Daoy (cell line): ENCODE data around the gene RNLS. TPM values are rescaled to one million over a fixed set of nuclear protein-coding genes. Genes with fewer than 3 reads are reported as not detected.
A peak's percentile ranks its signal among the peaks of the same experiment; 100 is the strongest.

Source experiments
- DNase-seq: peaks from one replicate; pipeline ENCODE4 v3.0.0-alpha.2; 2015; ENCODE audit warnings: low read depth
- total RNA-seq: library from RNA; depleted of rRNA; stranded (reverse); fragments of >200 nt; shearing (Covaris generic); gene quantifications from 2 replicates; pipeline ENCODE4 v1.2.3, GENCODE V29; 2014; rRNA removed

The RNLS gene
- total RNA-seq, 1 experiment from 2014 or later: 13.9 TPM

DNA sequence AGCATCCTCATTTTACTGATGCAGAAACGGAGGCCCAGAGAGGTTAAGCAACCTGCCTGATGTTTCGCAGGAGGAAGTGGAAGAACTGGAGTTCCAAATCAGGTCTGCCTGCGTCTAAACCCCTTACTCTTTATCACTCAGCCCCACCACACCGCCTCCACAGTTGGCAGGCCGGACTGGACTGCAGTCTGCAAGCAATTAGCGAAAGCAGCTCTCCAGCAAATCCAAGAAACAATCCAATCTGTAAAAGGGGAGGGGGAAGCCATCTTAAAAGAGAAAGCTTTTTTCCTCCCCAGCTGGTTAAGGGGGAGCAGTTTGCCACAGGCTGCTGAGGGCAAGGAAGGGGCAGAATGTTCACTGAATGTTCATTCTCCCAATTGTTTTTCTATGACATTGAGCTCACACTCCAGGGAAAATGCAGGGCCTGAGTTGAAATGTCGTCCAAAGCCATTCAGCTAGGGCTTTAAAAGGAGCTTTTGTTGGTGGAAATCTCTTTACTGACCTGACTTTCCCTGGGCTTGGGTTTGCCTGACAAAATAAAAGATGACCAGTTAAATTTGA is 350.1 kb downstream of the RNLS start:
- no peak for DNase-seq

DNA sequence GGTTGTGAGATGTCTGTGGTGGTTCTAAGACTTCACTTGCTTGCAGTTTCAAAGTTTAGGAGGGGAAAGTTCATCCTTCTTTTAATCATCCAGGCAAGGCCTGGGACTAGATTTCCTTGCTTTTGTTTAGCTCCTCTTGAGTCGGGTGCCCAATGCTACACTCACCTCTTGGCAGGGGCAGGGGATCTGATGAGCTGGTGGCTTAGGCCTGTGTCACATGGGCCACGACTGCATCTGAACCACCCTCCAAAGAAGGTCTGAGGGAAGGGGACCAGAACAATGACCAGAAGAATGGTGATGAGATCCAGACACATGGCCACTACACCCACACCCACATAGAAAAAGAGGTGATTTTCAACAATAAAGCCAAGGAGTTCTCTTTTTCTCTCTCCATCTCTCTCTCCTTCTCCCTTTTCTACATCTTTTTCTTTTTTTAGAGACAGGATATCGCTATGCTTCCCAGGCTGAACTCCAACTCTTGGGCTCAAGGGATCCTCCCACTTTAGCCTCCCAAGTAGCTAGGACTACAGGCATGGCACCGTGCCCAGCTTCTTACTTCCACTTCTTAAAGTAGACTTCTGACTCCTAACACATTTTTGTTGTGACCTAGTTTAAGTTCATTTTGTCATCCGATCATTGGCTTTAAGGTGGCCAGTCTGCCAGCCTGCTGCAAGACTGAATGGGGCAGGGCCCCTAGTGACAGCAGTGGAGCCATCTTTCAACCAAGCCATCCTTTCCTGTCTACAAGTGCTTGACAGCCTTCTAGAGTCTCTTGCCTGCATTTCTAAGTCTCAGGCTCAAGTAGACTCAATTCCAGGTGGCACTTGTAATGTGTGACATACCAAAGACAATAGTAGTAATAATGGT is 350.9 kb downstream of the RNLS start:
- peak; percentile 36 for DNase-seq

DNA sequence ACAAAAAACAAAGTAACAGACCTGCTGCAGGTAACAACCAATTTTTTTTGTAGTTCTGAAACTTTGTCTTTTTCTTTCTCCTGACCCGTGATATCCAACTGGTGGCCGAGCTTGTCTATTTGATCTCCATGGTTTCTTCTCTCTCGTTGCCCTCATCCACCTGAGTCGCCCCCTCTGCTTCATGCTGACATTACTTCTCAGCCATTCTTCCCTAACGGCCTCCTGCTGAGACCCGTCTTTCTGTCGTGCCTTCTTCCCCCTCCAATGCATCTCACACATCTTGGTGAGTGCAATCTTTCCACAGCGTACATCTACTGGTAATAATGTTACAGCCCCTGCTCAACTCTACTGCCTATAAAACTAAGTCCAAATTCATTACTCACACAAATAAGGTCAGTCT is 352.9 kb downstream of the RNLS start:
- DNase-seq: no peak

DNA sequence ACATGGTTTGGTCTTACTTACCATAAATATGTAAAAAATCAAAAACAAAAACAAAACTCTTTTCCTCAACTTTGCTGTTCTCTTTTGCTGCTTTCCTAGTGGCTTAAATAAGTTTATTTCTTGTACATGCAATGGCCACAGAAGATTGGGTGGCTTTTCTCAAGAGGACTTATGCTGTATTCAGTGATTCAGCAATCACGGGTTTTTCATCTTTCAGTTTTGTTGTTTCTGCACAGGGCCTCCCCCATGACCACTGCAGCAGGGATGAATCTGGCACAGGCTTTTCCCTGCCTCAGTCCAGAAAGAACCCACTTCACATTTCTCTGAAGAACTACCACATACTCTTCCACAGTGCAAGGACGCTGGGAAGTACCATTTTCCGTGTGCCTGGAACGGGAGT is 355.0 kb downstream of the RNLS start:
- no peak for DNase-seq

DNA sequence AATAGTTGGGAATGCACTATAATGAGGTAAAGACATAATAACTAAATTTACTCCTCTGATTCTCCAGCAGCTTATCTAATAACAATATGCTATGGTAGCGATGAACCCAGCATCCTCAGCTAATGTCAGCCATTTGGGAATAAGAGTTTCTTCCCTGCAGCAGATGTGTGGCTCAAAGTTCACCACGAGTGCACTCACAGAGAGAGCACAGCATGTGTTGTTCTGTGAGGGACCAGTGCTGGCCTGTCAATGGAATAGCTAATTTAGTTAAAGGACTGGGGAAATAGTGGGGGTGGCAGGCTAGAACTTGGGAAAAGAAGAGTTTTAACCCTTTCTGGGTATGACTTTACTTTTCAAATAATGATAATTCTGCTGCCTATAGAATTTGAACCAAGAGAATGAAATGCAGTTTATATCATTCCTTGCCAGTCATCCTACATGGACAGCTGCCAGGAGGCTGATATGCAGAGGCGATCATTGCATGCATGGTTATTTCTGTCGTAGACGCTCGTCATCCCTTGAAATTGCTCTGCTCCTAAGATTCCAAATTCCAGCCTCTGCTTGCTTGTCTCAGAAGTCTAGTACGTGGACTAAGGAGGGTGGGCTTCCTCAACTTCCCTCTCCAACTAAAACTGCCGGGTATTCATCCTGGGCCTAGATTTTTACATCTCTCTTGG is 355.6 kb downstream of the RNLS start:
- no peak for DNase-seq

DNA sequence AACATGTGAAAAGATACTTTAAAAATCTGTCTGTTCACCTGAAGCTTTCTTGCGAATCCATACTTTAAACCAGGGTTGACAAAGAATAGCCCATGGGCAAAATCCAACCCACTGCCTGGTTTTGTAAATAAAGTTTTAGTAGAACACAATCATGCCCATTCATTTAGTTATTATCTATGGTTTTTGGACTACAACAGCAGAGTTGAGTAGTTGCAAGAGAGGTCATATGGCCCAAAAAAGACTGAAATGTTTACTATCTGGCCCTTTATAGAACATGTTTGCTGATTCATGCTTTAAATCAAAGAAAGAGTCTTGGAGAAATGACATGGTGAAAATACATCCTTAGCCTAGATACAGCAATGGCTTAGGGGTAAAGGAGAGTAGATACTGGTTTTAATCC is 356.2 kb downstream of the RNLS start:
- DNase-seq: no peak

DNA sequence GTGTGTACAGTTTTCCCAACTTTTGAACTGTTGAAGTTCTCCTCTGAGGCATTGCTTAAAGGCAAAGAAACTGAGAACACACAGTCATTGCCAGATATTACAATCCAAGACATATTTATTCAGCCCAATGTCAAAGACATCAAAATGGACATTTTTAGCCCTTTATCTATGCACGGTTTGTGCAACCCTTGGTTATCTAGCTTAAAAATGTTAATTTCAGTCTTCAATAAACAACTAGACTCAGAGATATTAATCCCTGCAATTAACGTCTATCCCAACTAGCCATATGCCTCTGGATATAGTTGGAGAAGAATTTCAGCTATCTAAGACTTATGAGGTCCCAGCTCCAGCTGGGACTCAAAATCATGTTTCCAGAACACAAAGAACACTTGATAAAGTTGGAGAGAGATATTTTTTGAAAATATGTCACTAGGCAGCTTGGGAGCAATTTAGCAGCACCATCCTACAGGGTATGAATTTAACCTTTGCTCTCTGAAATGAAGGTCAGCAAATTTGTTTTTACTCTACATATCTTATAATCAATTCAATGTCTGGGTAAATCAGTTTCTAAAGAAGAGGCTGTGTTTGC is 357.0 kb downstream of the RNLS start:
- no peak for DNase-seq

Other genes starting within 250 kb of the RNLS start
- not detected in 2 replicates for gene LIPJ, start 3.4 kb upstream of the RNLS start, total RNA-seq
- gene LIPF, start 81.1 kb upstream of the RNLS start, total RNA-seq: not detected in 2 replicates
- not detected in 2 replicates for gene LIPK, start 122.9 kb upstream of the RNLS start, total RNA-seq
- not detected in 2 replicates for gene LIPN, start 176.7 kb upstream of the RNLS start, total RNA-seq
- not detected in 2 replicates for gene LIPM, start 219.4 kb upstream of the RNLS start, total RNA-seq